Vagina (tissue), 2 donors: ENCODE measurements around the gene CAPN13.

Experiments used
- POLR2A ChIP-seq, 2 donors: fragments of 450-650 bp; IDR thresholded peaks; one replicate each; pipeline ENCODE4 v1.6.1; 2017; ENCODE audit warnings: antibody characterized with exemption in 2 of 2, mild to moderate bottlenecking in 2 of 2, moderate library complexity in 2 of 2
- POLR2AphosphoS5 ChIP-seq, 2 donors: sonication (generic); formaldehyde crosslinking; IDR thresholded peaks; one replicate each; pipeline ENCODE4 v1.9.0; 2017; ENCODE audit warnings: antibody characterized with exemption in 2 of 2, mild to moderate bottlenecking in 2 of 2, low read depth in 1 of 2; ENCODE audit not compliant: insufficient read depth in 1 of 2
- TF ChIP-seq, protein P1 (sequence below), 3 experiments: fragments of 450-650 bp in 2 of 3; fragments of 200-600 bp in 1 of 3; sonication (generic) in 1 of 3; IDR thresholded peaks; one replicate each; pipeline ENCODE4 v1.5.1; 2017 to 2019; ENCODE audit warnings: antibody characterized with exemption in 3 of 3, mild to moderate bottlenecking in 2 of 3, moderate library complexity in 2 of 3

- TF ChIP-seq, protein P1, sequence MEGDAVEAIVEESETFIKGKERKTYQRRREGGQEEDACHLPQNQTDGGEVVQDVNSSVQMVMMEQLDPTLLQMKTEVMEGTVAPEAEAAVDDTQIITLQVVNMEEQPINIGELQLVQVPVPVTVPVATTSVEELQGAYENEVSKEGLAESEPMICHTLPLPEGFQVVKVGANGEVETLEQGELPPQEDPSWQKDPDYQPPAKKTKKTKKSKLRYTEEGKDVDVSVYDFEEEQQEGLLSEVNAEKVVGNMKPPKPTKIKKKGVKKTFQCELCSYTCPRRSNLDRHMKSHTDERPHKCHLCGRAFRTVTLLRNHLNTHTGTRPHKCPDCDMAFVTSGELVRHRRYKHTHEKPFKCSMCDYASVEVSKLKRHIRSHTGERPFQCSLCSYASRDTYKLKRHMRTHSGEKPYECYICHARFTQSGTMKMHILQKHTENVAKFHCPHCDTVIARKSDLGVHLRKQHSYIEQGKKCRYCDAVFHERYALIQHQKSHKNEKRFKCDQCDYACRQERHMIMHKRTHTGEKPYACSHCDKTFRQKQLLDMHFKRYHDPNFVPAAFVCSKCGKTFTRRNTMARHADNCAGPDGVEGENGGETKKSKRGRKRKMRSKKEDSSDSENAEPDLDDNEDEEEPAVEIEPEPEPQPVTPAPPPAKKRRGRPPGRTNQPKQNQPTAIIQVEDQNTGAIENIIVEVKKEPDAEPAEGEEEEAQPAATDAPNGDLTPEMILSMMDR (IDR thresholded peaks at IDR 0.05) = no peak
- TF ChIP-seq POLR2A (IDR thresholded peaks at IDR 0.05) (no peak), POLR2AphosphoS5 (IDR thresholded peaks at IDR 0.05; ENCODE audit: insufficient read depth in 1 of 2, low read depth in 1 of 2) (no peak)
Measured at GRCh38 chr2:30673127-30673526, 134.1 kb downstream of the CAPN13 start.
